Stimulated activated CD4-positive, alpha-beta T cell treated with anti-CD3 and anti-CD28 coated beads, Interleukin-12 subunit alpha, Interleukin-12 subunit beta, amount 100 ng/mL, for 48 hours (primary cell): ENCODE measurements around the gene ANKRD31.
"Not testable (repeated sequence)": the region's sequence is repeated elsewhere in the genome, so short reads cannot be mapped to it uniquely, and the experiment has no call there.

Source experiments
- DNase-seq, 3 donors: peaks; one replicate each; pipeline ENCODE4 v3.0.0-alpha.2; 2020; ENCODE audit warnings: low read depth in 2 of 3, low spot score in 1 of 3

ANKRD31 gene

DNA sequence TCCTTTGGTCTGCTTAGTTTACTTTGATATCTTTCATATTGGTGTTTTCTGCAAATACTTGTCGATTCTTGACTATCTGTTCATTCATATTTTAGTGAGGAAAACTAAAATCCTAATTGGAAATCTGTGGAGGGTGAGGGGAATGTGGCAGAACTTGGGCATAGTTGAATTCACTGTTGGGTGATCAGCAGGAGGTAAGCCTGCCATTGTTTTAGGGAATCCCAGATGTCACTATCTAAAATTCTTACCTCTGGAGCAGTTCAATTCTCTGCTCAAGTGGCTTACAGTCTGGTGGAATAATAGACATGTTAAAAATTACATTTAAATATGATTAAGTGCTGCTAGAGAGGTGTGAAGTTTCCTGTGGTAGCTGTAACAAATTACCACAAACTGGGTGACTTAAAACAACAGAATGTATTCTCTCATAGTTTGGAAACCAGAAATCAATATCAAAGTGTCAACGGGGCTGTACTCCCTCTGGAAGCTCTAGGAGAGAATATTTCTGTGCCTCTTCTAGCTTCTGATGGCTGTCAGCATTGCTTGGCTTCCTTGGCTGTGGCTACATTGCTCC is 94.0 kb downstream of the ANKRD31 start:
- no peak for DNase-seq

DNA sequence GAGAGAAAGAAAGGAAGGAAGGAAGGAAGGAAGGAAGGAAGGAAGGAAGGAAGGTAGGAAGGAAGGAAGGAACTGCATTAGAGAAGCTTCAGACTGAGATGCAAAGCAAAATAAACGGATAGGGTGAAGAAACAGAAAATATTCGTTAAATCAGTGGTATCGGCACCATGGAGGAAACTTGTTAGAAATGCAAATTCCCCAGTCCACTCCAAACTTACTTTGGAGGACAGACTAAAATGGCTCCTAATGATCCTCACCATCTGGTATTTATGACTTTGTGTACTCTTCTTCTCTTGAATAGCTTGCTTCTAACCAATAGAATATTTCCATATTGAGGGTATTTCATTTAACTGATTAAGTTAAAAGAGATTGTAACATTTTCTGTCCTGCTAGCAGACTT is 96.4 kb downstream of the ANKRD31 start:
- DNase-seq, result no peak

- no peak for DNase-seq
Observed at GRCh38 chr5:75138689-75139088, 98.0 kb downstream of the ANKRD31 start.

- no peak for DNase-seq
Observed at GRCh38 chr5:75130818-75131349, 105.8 kb downstream of the ANKRD31 start.

DNA sequence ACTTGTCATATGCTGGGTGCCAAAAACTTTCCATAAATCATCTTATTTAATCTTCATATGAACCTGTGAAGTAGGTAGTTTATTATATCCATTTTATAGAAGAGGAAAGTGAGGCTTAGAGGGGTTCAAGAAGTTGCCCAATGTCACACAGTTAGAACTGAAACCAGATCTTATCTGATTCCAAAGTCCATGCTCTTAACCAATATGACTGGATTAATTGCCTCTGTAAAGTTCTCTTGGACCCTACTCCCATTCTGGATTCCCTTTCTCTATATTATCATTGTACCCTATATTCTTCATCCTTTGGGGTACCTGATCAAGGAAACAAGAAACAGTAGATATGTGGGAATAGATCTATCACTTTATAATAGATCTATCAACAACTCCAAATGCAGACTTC is 119.8 kb downstream of the ANKRD31 start:
- DNase-seq, result no peak

- DNase-seq, result not testable (repeated sequence)
Observed at GRCh38 chr5:75114311-75114710, 122.4 kb downstream of the ANKRD31 start.

GRCh38 chr5:75113354-75114113 is 123.1 kb downstream of the ANKRD31 start:
- no peak for DNase-seq

GRCh38 chr5:75108931-75109596 is 127.6 kb downstream of the ANKRD31 start:
- no peak for DNase-seq

DNA sequence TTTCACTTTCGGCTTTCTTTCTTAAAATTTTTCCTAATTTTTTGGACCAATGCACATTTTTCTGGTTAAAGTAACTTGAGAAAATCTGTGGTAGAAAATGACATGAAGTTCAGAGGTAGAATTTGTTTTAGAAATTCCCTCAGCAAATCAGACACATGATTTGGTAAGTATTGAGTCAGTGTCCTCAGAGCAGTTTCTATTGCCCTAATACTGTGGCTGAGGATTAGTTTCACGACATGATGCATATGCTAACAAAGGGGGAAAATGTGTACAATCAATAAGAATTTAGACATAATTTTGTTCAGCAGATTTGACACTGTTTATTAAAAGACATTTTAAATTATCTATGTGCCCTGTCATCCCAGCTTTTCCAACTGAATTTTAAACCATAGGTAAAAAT is 128.2 kb downstream of the ANKRD31 start:
- no peak for DNase-seq

DNA sequence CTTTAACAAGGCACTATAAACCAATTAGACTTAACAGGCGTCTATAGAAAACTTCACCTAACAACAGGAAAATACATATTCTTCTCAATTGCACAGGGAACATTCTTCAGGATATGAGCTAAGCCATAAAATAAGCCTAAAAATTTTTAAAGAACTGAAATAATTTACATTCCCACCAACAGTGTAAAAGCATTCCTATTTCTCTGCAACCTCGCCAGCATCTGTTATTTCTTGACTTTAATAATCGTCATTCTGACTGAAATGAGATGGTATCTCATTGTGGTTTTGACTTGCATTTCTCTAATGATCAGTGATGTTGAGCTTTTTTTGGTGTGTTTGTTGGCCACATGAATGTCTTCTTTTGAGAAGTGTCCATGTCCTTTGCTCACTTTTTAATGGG is 140.7 kb downstream of the ANKRD31 start:
- DNase-seq, result not testable (repeated sequence)

- no peak for DNase-seq
Observed at GRCh38 chr5:75091597-75091996, 145.1 kb downstream of the ANKRD31 start.

GRCh38 chr5:75089662-75090061 is 147.0 kb downstream of the ANKRD31 start:
- DNase-seq, result no peak

DNA sequence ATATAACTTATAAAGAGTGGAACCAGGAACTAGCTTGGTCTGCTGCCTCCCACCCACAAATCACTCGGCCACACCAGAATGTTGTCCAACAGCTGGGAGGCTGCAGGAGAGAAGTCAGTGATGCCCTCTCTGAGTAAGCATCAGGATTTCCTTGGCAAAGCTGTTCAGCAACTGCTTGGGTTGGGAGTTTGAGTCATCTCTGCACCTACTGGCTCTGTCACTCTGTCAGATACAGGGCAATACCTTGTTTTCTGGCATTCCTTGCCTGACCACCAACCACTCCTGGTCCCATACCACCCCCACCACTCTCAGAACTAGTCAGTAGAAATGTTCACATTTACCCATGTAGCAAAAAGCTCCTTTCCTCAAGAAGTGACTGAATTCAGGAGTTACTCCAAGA is 147.5 kb downstream of the ANKRD31 start:
- DNase-seq, result peak; percentile 12 to 50 (median 34)

- DNase-seq, result no peak
Observed at GRCh38 chr5:75088648-75089047, 148.0 kb downstream of the ANKRD31 start.

DNA sequence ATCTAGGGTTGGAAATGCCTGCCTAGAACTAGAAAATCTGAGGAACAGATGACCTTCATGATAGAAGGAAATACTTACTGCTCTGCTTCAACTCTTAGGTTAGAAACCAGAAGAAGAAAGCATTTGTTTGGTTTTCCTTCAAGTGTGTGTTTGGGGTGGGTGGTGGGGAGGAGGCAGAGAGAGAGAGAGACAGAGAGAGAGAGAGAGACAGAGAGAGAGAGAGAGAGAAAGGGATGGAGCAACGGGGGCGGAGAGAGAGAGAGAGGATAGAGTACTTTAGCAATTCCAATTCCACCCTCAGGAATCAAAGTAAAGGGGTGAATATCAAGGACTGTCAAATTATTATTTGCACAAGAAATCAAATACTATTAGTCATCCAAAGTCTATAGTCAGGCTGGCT is 155.2 kb downstream of the ANKRD31 start:
- no peak for DNase-seq

- DNase-seq, result not testable (repeated sequence)
Observed at GRCh38 chr5:75079346-75079745, 157.3 kb downstream of the ANKRD31 start.

GRCh38 chr5:75078027-75078426 is 158.7 kb downstream of the ANKRD31 start:
- no peak for DNase-seq

- no peak for DNase-seq
Observed at GRCh38 chr5:75072061-75072460, 164.6 kb downstream of the ANKRD31 start.

- no peak for DNase-seq
Observed at GRCh38 chr5:75071100-75071499, 165.6 kb downstream of the ANKRD31 start.

DNA sequence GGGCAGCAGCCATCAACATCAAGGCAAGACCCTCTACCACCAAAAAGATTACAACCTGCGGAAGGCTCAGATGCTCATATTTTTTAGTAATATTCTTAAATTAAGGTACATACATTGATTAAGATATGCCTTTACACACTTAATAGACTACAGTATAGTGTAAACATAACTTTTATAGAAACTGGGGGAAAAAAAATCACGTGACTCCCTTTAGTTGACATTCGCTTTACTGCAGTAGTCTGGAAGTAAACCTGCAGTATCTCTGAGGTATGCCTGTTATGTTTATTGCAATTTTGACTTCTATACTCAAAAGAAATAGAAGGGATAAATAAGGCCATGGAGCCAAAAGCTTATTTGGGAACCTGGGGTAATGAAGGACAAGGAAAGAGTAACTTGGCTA is 169.2 kb downstream of the ANKRD31 start:
- DNase-seq, result no peak

- DNase-seq, result no peak
Observed at GRCh38 chr5:75062925-75063531, 173.7 kb downstream of the ANKRD31 start.
